HG03045 (cell line): ENCODE data around the gene OR51I2.

Source experiments
- ATAC-seq: cut with Tn5 transposase; IDR thresholded peaks from one replicate; pipeline ENCODE4 v1.9.1; 2021; ENCODE audit warnings: mild to moderate bottlenecking, moderate library complexity; ENCODE audit not compliant: unreplicated experiment

Gene OR51I2

GRCh38 chr11:5505363-5506048, 56.4 kb downstream of the OR51I2 start:
- no peak for ATAC-seq
